K562 (cell line): ENCODE measurements around the gene MLX. TPM values are rescaled to one million over a fixed set of nuclear protein-coding genes. Genes with fewer than 3 reads are reported as not detected.

ENCODE experiments used
- ATAC-seq: fragments of 200-7000 bp; cut with Tn5 transposase; 3 replicates; pipeline ENCODE4 v1.9.1; 2020; ENCODE audit warnings: moderate library complexity
- BruUV-seq: library from RNA; stranded (reverse); fragments of 400-500 nt; replicated peaks from 2 replicates; lab custom pipeline; 2021; lab: Mats Ljungman, UMichigan
- CTCF ChIA-PET: fragments of 300-600 bp; formaldehyde crosslinking; extraction: SDS; loops from one replicate; lab custom pipeline; 2021; ENCODE audit warnings: low intra/inter-chr PET ratio; lab: Yijun Ruan, JAX
- POLR2A ChIA-PET: fragments of 300-600, 350-650 bp; sonication (Branson Sonifier 250); formaldehyde crosslinking; extraction: SDS; loops from one replicate; lab custom pipeline; 2021; ENCODE audit warnings: antibody characterized with exemption, inconsistent platforms; lab: Yijun Ruan, JAX
- DNase-seq, 4 experiments: peaks; one replicate each; pipeline versions ENCODE4 v3.0.0 to v3.0.0-alpha.2; 2011 to 2018; ENCODE audit warnings: low spot score in 3 of 4, mixed read lengths in 3 of 4; ENCODE audit errors: extremely low read depth in 1 of 4
- FAIRE-seq: peaks from 2 replicates; lab custom pipeline; 2011; peaks lifted over from hg19 to GRCh38; lab: Jason Lieb, UNC
- H2AFZ ChIP-seq: 2 replicates; pipeline ENCODE4 v1.6.0; 2011; ENCODE audit warnings: low read depth, low read length, control low read depth, inconsistent platforms
- H3K27ac ChIP-seq: fragments of 200-600 bp; 3 replicates; pipeline ENCODE4 v1.8.0; 2011; ENCODE audit warnings: low read depth, mild to moderate bottlenecking, control low read depth, inconsistent platforms, low read length, moderate library complexity, mixed read lengths; ENCODE audit errors: extremely low read depth
- H3K27me3 ChIP-seq, 2 experiments: fragments of 300-600 bp in 1 of 2; 2 replicates in 1 of 2; 3 replicates in 1 of 2; pipeline versions ENCODE4 v1.6.0 to v1.8.0; 2011; ENCODE audit warnings: inconsistent platforms in 2 of 2, low read length in 2 of 2, mild to moderate bottlenecking in 1 of 2, mixed read lengths in 1 of 2, moderate library complexity in 1 of 2; ENCODE audit not compliant: control insufficient read depth in 2 of 2, insufficient read depth in 2 of 2
- H3K36me3 ChIP-seq: fragments of 300-600 bp; 3 replicates; pipeline ENCODE4 v1.8.0; 2011; ENCODE audit warnings: mild to moderate bottlenecking, low read length, inconsistent platforms; ENCODE audit not compliant: control insufficient read depth, insufficient read depth
- H3K4me1 ChIP-seq, 2 experiments: fragments of 200-600 bp in 1 of 2; replicated peaks in 1 of 2; 2 replicates in 1 of 2; 3 replicates in 1 of 2; pipeline versions ENCODE4 v1.5.1 to v1.8.0; 2011; ENCODE audit warnings: inconsistent platforms in 2 of 2, low read length in 2 of 2, mild to moderate bottlenecking in 1 of 2, mixed read lengths in 1 of 2, moderate library complexity in 1 of 2; ENCODE audit not compliant: control insufficient read depth in 2 of 2, insufficient read depth in 2 of 2
- H3K4me2 ChIP-seq: 2 replicates; pipeline ENCODE4 v1.6.1; 2011; ENCODE audit warnings: low read length, control low read depth, inconsistent platforms, mixed read lengths; ENCODE audit not compliant: insufficient read depth
- H3K4me3 ChIP-seq: fragments of 200-600 bp; sonication (generic), shearing (Covaris generic); 2 replicates; pipeline ENCODE4 v1.5.1; 2016; ENCODE audit warnings: control low read depth, inconsistent platforms
- H3K79me2 ChIP-seq: fragments of 200-600 bp; 3 replicates; pipeline ENCODE4 v1.8.0; 2011; ENCODE audit warnings: low read length, inconsistent platforms; ENCODE audit not compliant: control insufficient read depth, insufficient read depth
- H3K9ac ChIP-seq, 2 experiments: 2 replicates each; pipeline versions ENCODE4 v1.6.0 to v1.6.1; 2011; ENCODE audit warnings: low read depth in 2 of 2, low read length in 2 of 2, control low read depth in 1 of 2, inconsistent platforms in 1 of 2, mild to moderate bottlenecking in 1 of 2, mixed read lengths in 1 of 2; ENCODE audit not compliant: insufficient read depth in 1 of 2
- H3K9me1 ChIP-seq: one replicate; pipeline ENCODE4 v1.6.0; 2011; ENCODE audit warnings: inconsistent platforms, mild to moderate bottlenecking, low read length, moderate library complexity; ENCODE audit not compliant: control insufficient read depth, insufficient read depth
- H3K9me3 ChIP-seq: replicated peaks from 2 replicates; pipeline ENCODE4 v1.5.1; 2011; ENCODE audit warnings: low read depth, low read length, inconsistent platforms; ENCODE audit not compliant: control insufficient read depth, insufficient read depth
- H4K20me1 ChIP-seq: replicated peaks from 2 replicates; pipeline ENCODE4 v1.6.1; 2011; ENCODE audit warnings: low read length, inconsistent platforms, mixed read lengths; ENCODE audit not compliant: control insufficient read depth, insufficient read depth
- COPS2 ChIP-seq: fragments of 450-650 bp; conservative IDR thresholded peaks from 2 replicates; pipeline ENCODE4 v1.6.1; 2016; ENCODE audit warnings: mild to moderate bottlenecking, moderate library complexity
- GATA2 ChIP-seq: sonication (generic); formaldehyde crosslinking; IDR thresholded peaks from 2 replicates; pipeline ENCODE4 v1.4.0; 2020; ENCODE audit warnings: mild to moderate bottlenecking, missing genetic modification reagents
- HMG20A ChIP-seq: fragments of 450-650 bp; formaldehyde crosslinking; conservative IDR thresholded peaks from 2 replicates; pipeline ENCODE4 v1.4.0; 2020; ENCODE audit warnings: mild to moderate bottlenecking, mixed read lengths
- NBN ChIP-seq: fragments of 450-650 bp; IDR thresholded peaks from 2 replicates; pipeline ENCODE4 v1.6.1; 2016; ENCODE audit warnings: low read depth, mild to moderate bottlenecking
- NFE2L1 ChIP-seq: fragments of 450-650 bp; IDR thresholded peaks from 2 replicates; pipeline ENCODE4 v1.6.1; 2016; ENCODE audit warnings: missing genetic modification characterization, low read depth, mild to moderate bottlenecking, missing compliant biosample characterization, moderate library complexity, borderline replicate concordance
- NRF1 ChIP-seq, 2 experiments: fragments of 450-650 bp; IDR thresholded peaks in 1 of 2; conservative IDR thresholded peaks in 1 of 2; 2 replicates each; pipeline ENCODE4 v1.6.1; 2014; ENCODE audit warnings: mild to moderate bottlenecking in 2 of 2
- RUNX1 ChIP-seq: sonication (generic); IDR thresholded peaks from 2 replicates; pipeline ENCODE4 v1.6.1; 2016; ENCODE audit warnings: antibody characterized with exemption, low read depth
- STAT5B ChIP-seq: fragments of 250-450 bp; sonication (Bioruptor Pico); IDR thresholded peaks from 2 replicates; pipeline ENCODE4 v1.8.0; 2021; ENCODE audit warnings: mild to moderate bottlenecking, inconsistent platforms
- TAF1 ChIP-seq: IDR thresholded peaks from 2 replicates; pipeline ENCODE4 v1.6.1; 2011; ENCODE audit warnings: mild to moderate bottlenecking, low read length, moderate library complexity; ENCODE audit not compliant: insufficient read depth, control insufficient read depth, severe bottlenecking; ENCODE audit errors: extremely low read depth
- ZNF644 ChIP-seq: fragments of 200-800 bp; sonication (Bioruptor generic); IDR thresholded peaks from 2 replicates; pipeline ENCODE4 v1.6.1; 2016; ENCODE audit warnings: low read depth, missing genetic modification characterization, missing compliant biosample characterization
- ZNF785 ChIP-seq: fragments of 250-450 bp; sonication (Bioruptor Pico); IDR thresholded peaks from 2 replicates; pipeline ENCODE4 v1.4.0; 2020; ENCODE audit warnings: mild to moderate bottlenecking
- WGBS: fragments of 100-300 bp; shearing (Covaris generic); methylation state at CpG from one replicate; pipeline ENCODE4 v1.1.6; 2016; ENCODE audit warnings: low coverage, mixed read lengths; ENCODE audit not compliant: insufficient coverage; ENCODE audit errors: missing lambda C conversion rate; 5-methylcytosine and 5-hydroxymethylcytosine counted together
- in situ Hi-C: fragments of 300-500 bp; cut with MboI; formaldehyde crosslinking; loops from 4 replicates; pipeline ENCODE4 v1.15.0; 2018; ENCODE audit warnings: inconsistent platforms, mixed read lengths
- intact Hi-C: fragments of 100-400 bp; cut with micrococcal nuclease; formaldehyde crosslinking; loops from 2 replicates; pipeline ENCODE4 v1.14.2; 2022
- polyA plus RNA-seq, 8 experiments: library from polyadenylated mRNA; depleted of rRNA in 4 of 8; stranded (reverse) in 5 of 8; unstranded in 3 of 8; fragments of >200 nt; fragmentation: Nextera tagmentation in 2 of 8; fragmentation: Illumina TruSeq in 1 of 8; extraction: Ambion mirVana in 2 of 8; extraction: Trizol in 1 of 8; gene quantifications; 2 replicates each; pipeline versions ENCODE4 v1.2.1 to v1.2.3, GENCODE V29; 2011 to 2014; ENCODE audit warnings: inconsistent platforms in 1 of 8, missing spikeins in 1 of 8
- total RNA-seq, 7 experiments: library from RNA; depleted of rRNA in 6 of 7; stranded (reverse); fragments of >200 nt in 6 of 7; fragmentation: Illumina TruSeq in 2 of 7; extraction: Trizol in 2 of 7; gene quantifications; 2 replicates each; pipeline versions ENCODE4 v1.2.1 to v1.2.3, GENCODE V29; 2011 to 2021; ENCODE audit warnings: low replicate concordance in 1 of 7
- TF ChIP-seq, protein P1 (sequence below): fragments of 450-650 bp; IDR thresholded peaks from 2 replicates; pipeline ENCODE4 v1.6.1; 2016; ENCODE audit warnings: antibody characterized with exemption
- TF ChIP-seq, protein P2 (sequence below): fragments of 250-450 bp; sonication (Bioruptor Pico); IDR thresholded peaks from 2 replicates; pipeline ENCODE4 v1.8.0; 2022; ENCODE audit warnings: inconsistent platforms, mild to moderate bottlenecking, moderate library complexity, borderline replicate concordance

MLX gene
- total and polyA plus RNA-seq, 9 of the 15 experiments (the other 6 are each of a cell fraction or from before 2014, with no cell fraction given), result 42.9 to 100 (median 58.9) TPM

DNA sequence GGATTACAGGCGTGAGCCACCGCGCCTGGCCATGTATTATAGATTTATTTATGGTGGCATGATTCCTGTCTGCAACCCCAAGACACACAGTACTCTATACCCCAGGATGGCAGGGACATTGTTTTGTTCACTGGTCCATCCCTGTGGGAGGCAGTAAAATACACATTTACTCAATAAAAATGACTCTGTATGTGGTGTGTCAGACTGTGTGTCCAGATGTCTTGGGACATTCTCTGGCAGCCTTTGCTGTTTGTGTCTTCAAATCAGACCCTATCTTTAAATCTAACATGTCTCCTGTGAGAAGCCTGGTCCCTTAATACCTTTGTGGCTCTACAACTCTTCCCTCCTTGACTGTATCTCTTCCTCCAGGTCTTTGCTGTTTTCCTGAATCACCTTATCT lies 6.7 kb upstream of the MLX start:
- TF ChIP-seq STAT5B (CRISPR knock-in tag), result no peak
- TF ChIP-seq GATA2 (CRISPR knock-in tag), result 0 out of 2 replicates have a peak, but pooled peaks have one; percentile 42
- no peak for TF ChIP-seq ZNF644 (tag)
- CTCF ChIA-PET, result no interaction called here
- Histone ChIP-seq H3K4me3 (no peak overlapping the region), H2AFZ (no peak overlapping the region), H3K4me1 (peaks cover 18 to 45% of the 10 kb centered on the region in 2 experiments), H3K9me1 (no peaks in the 10 kb centered on the region), H3K9ac (no peak overlapping the region), H3K9me3 (no peaks in the 10 kb centered on the region), H3K27me3 (no peaks in the 10 kb centered on the region), H3K36me3 (peaks cover 23% of the 10 kb centered on the region), H3K79me2 (peaks cover 28% of the 10 kb centered on the region), H3K27ac (no peak overlapping the region), H4K20me1 (no peaks in the 10 kb centered on the region), H3K4me2 (no peak overlapping the region)
- intact Hi-C loops, result no loop called here
- POLR2A ChIA-PET, result interaction anchor here (1.0 kb wide), 1 partner anchor 20 kb away, joined by 3 read pairs; no protein-coding TSS in a partner anchor
- ATAC-seq (no peak), FAIRE-seq (no peak), DNase-seq (no peak)
- BruUV-seq, result no TSS peak
- in situ Hi-C loops, result no loop called here
- 91% methylated on average over 3 of the region's 3 CpGs for WGBS

DNA sequence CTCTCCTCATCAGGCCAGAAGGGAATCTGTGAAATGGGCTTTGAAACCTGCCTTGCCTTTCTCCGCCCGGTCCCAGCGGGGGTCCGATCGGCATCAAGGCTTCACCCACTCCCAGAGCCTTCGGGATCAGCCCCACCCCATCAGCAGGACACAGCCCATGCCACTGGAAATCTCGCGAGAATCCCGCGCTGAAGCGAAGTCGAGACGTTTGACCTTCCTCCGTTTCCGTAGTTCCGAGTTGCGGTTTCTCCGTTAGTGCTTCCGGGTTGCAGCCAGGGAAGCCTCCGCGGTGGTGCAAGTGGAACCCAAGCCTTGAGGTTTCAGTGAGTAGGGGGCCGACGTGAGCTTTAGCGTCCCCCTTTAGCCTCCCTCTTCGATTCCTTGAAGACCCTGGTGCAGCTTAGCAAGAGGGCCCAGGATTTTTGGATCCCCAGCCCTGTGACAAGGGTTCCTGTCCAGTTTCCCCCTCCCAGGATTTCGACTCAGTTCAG lies 5.0 kb upstream of the MLX start, which contains the start of gene COASY:
Gene COASY, plus strand, starts transcription at position 252 of the 491 bp plus-strand sequence. CDS start 475 bp downstream, outside the sequence.
- peaks cover 21 to 54% of the 10 kb centered on the region in 2 experiments for H3K4me1 ChIP-seq
- ChIA-PET POLR2A (interaction anchor here (1.1 kb wide), 1 partner anchor 116 kb away, joined by 4 read pairs; no protein-coding TSS in a partner anchor), CTCF (no interaction called here)
- H2AFZ ChIP-seq, result peak within 1 kb of the TSS; percentile 91
- H3K79me2 ChIP-seq, result peaks cover 35% of the 10 kb centered on the region
- intact Hi-C loops, result no loop called here
- peak within 1 kb of the TSS; percentile 92 for H3K4me2 ChIP-seq
- no peaks in the 10 kb centered on the region for H3K27me3 ChIP-seq
- BruUV-seq, result no TSS peak
- in situ Hi-C loops, result no loop called here
- peak; percentile 77 for ATAC-seq
- peak within 1 kb of the TSS; percentile 93 to 99 for H3K9ac ChIP-seq
- WGBS, result 0% methylated on average over 25 of the region's 26 CpGs
- H3K9me1 ChIP-seq, result no peaks in the 10 kb centered on the region
- peaks cover 37% of the 10 kb centered on the region for H3K36me3 ChIP-seq
- no peaks in the 10 kb centered on the region for H4K20me1 ChIP-seq
- FAIRE-seq, result peak; percentile 93
- H3K4me3 ChIP-seq, result peak within 1 kb of the TSS; percentile 74
- peak within 1 kb of the TSS; percentile 88 for H3K27ac ChIP-seq
- DNase-seq, result peak; percentile 91 to 99 (median 94)
- H3K9me3 ChIP-seq, result no peaks in the 10 kb centered on the region
- TF ChIP-seq HMG20A (CRISPR knock-in tag) (no peak), RUNX1 (no peak), COPS2 (no peak), NFE2L1 (tag) (no peak), TAF1 (peak; percentile 90), ZNF785 (no peak), NRF1 (conservative IDR thresholded peaks at IDR 0.05 in 1 of 2, IDR thresholded peaks at IDR 0.05 in 1 of 2) (no peak), NBN (no peak)
- TF ChIP-seq, protein P1, sequence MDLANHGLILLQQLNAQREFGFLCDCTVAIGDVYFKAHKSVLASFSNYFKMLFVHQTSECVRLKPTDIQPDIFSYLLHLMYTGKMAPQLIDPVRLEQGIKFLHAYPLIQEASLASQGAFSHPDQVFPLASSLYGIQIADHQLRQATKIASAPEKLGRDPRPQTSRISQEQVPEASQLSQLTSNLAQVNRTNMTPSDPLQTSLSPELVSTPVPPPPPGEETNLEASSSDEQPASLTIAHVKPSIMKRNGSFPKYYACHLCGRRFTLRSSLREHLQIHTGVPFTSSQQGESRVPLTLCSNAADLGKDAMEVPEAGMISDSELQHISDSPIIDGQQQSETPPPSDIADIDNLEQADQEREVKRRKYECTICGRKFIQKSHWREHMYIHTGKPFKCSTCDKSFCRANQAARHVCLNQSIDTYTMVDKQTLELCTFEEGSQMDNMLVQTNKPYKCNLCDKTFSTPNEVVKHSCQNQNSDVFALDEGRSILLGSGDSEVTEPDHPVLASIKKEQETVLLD, result no peak
- TF ChIP-seq, protein P2, sequence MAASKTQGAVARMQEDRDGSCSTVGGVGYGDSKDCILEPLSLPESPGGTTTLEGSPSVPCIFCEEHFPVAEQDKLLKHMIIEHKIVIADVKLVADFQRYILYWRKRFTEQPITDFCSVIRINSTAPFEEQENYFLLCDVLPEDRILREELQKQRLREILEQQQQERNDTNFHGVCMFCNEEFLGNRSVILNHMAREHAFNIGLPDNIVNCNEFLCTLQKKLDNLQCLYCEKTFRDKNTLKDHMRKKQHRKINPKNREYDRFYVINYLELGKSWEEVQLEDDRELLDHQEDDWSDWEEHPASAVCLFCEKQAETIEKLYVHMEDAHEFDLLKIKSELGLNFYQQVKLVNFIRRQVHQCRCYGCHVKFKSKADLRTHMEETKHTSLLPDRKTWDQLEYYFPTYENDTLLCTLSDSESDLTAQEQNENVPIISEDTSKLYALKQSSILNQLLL (CRISPR knock-in tag), result no peak
